ENCODE data around the gene CLEC3B.

CLEC3B gene

GRCh38 chr3:44989636-44990373 is 36.3 kb upstream of the CLEC3B start:
- H3K9ac ChIP-seq (ENCODE audit: low read depth in 1 of 2, low read length in 2 of 2) = no peak overlapping the region
- H3K27ac ChIP-seq (ENCODE audit: low read depth, low read length) = no peak overlapping the region
- H3K4me3 ChIP-seq (ENCODE audit: low read depth in 1 of 2, low read length in 2 of 2) = no peak overlapping the region
- H3K36me3 ChIP-seq (ENCODE audit: control insufficient read depth in 1 of 2, insufficient read depth in 2 of 2, low read length in 2 of 2) = peaks cover 8 to 11% of the 10 kb centered on the region in 2 donors
- H3K4me1 ChIP-seq (ENCODE audit: control insufficient read depth in 1 of 2, insufficient read depth in 2 of 2, low read length in 2 of 2) = peaks cover 7 to 13% of the 10 kb centered on the region in 2 donors
- H3K9me3 ChIP-seq (ENCODE audit: control insufficient read depth in 1 of 2, low read length in 2 of 2) = no peaks in the 10 kb centered on the region
- H3K27me3 ChIP-seq (ENCODE audit: control insufficient read depth in 1 of 2, insufficient read depth in 2 of 2, low read length in 2 of 2) = no peaks in the 10 kb centered on the region

- H3K4me1 ChIP-seq (ENCODE audit: control insufficient read depth in 1 of 2, insufficient read depth in 2 of 2, low read length in 2 of 2) = peaks cover 21 to 26% of the 10 kb centered on the region in 2 donors
Measured at GRCh38 chr3:44991326-44991725, 34.8 kb upstream of the CLEC3B start.

GRCh38 chr3:44992555-44993470 is 33.3 kb upstream of the CLEC3B start:
- Histone ChIP-seq H3K36me3 (ENCODE audit: control insufficient read depth in 1 of 2, insufficient read depth in 2 of 2, low read length in 2 of 2) (peaks cover 13 to 22% of the 10 kb centered on the region in 2 donors), H3K27me3 (ENCODE audit: control insufficient read depth in 1 of 2, insufficient read depth in 2 of 2, low read length in 2 of 2) (no peaks in the 10 kb centered on the region), H3K4me3 (ENCODE audit: low read depth in 1 of 2, low read length in 2 of 2) (no peak overlapping the region), H3K27ac (ENCODE audit: low read depth, low read length) (no peak overlapping the region), H3K9me3 (ENCODE audit: control insufficient read depth in 1 of 2, low read length in 2 of 2) (no peaks in the 10 kb centered on the region), H3K4me1 (ENCODE audit: control insufficient read depth in 1 of 2, insufficient read depth in 2 of 2, low read length in 2 of 2) (peaks cover 22 to 33% of the 10 kb centered on the region in 2 donors), H3K9ac (ENCODE audit: low read depth in 1 of 2, low read length in 2 of 2) (no peak overlapping the region)

More at GRCh38 chr3:44991326-44991725, 34.8 kb upstream of the CLEC3B start:
- no peak overlapping the region for H3K4me3 ChIP-seq (ENCODE audit: low read depth in 1 of 2, low read length in 2 of 2)
- no peak overlapping the region for H3K27ac ChIP-seq (ENCODE audit: low read depth, low read length)
- no peaks in the 10 kb centered on the region for H3K27me3 ChIP-seq (ENCODE audit: control insufficient read depth in 1 of 2, insufficient read depth in 2 of 2, low read length in 2 of 2)
- H3K36me3 ChIP-seq (ENCODE audit: control insufficient read depth in 1 of 2, insufficient read depth in 2 of 2, low read length in 2 of 2) = peaks cover 8 to 11% of the 10 kb centered on the region in 2 donors
- no peaks in the 10 kb centered on the region for H3K9me3 ChIP-seq (ENCODE audit: control insufficient read depth in 1 of 2, low read length in 2 of 2)
- no peak overlapping the region for H3K9ac ChIP-seq (ENCODE audit: low read depth in 1 of 2, low read length in 2 of 2)

- H3K27me3 ChIP-seq (ENCODE audit: control insufficient read depth in 1 of 2, insufficient read depth in 2 of 2, low read length in 2 of 2) = no peaks in the 10 kb centered on the region
- H3K4me1 ChIP-seq (ENCODE audit: control insufficient read depth in 1 of 2, insufficient read depth in 2 of 2, low read length in 2 of 2) = peaks cover 22 to 33% of the 10 kb centered on the region in 2 donors
- no peak overlapping the region for H3K4me3 ChIP-seq (ENCODE audit: low read depth in 1 of 2, low read length in 2 of 2)
- H3K9me3 ChIP-seq (ENCODE audit: control insufficient read depth in 1 of 2, low read length in 2 of 2) = no peaks in the 10 kb centered on the region
- H3K9ac ChIP-seq (ENCODE audit: low read depth in 1 of 2, low read length in 2 of 2) = no peak overlapping the region
- H3K27ac ChIP-seq (ENCODE audit: low read depth, low read length) = no peak overlapping the region
- peaks cover 13 to 29% of the 10 kb centered on the region in 2 donors for H3K36me3 ChIP-seq (ENCODE audit: control insufficient read depth in 1 of 2, insufficient read depth in 2 of 2, low read length in 2 of 2)
Measured at GRCh38 chr3:44993471-44994205, 32.5 kb upstream of the CLEC3B start.

GRCh38 chr3:44995142-44995770 is 30.8 kb upstream of the CLEC3B start:
- H3K4me1 ChIP-seq (ENCODE audit: control insufficient read depth in 1 of 2, insufficient read depth in 2 of 2, low read length in 2 of 2) = peaks cover 22 to 33% of the 10 kb centered on the region in 2 donors
- H3K36me3 ChIP-seq (ENCODE audit: control insufficient read depth in 1 of 2, insufficient read depth in 2 of 2, low read length in 2 of 2) = peaks cover 21 to 40% of the 10 kb centered on the region in 2 donors
- H3K27ac ChIP-seq (ENCODE audit: low read depth, low read length) = no peak overlapping the region
- no peaks in the 10 kb centered on the region for H3K27me3 ChIP-seq (ENCODE audit: control insufficient read depth in 1 of 2, insufficient read depth in 2 of 2, low read length in 2 of 2)
- H3K4me3 ChIP-seq (ENCODE audit: low read depth in 1 of 2, low read length in 2 of 2) = no peak overlapping the region
- no peak overlapping the region for H3K9ac ChIP-seq (ENCODE audit: low read depth in 1 of 2, low read length in 2 of 2)
- no peaks in the 10 kb centered on the region for H3K9me3 ChIP-seq (ENCODE audit: control insufficient read depth in 1 of 2, low read length in 2 of 2)

GRCh38 chr3:44996556-44996969 is 29.5 kb upstream of the CLEC3B start:
- H3K27me3 ChIP-seq (ENCODE audit: control insufficient read depth in 1 of 2, insufficient read depth in 2 of 2, low read length in 2 of 2) = no peaks in the 10 kb centered on the region
- H3K36me3 ChIP-seq (ENCODE audit: control insufficient read depth in 1 of 2, insufficient read depth in 2 of 2, low read length in 2 of 2) = peaks cover 15 to 44% of the 10 kb centered on the region in 2 donors
- H3K27ac ChIP-seq (ENCODE audit: low read depth, low read length) = no peak overlapping the region
- no peaks in the 10 kb centered on the region for H3K9me3 ChIP-seq (ENCODE audit: control insufficient read depth in 1 of 2, low read length in 2 of 2)
- no peak overlapping the region for H3K4me3 ChIP-seq (ENCODE audit: low read depth in 1 of 2, low read length in 2 of 2)
- no peak overlapping the region for H3K9ac ChIP-seq (ENCODE audit: low read depth in 1 of 2, low read length in 2 of 2)
- peaks cover 22 to 33% of the 10 kb centered on the region in 2 donors for H3K4me1 ChIP-seq (ENCODE audit: control insufficient read depth in 1 of 2, insufficient read depth in 2 of 2, low read length in 2 of 2)

GRCh38 chr3:44999782-45000181 is 26.3 kb upstream of the CLEC3B start:
- H3K27ac ChIP-seq (ENCODE audit: low read depth, low read length) = no peak overlapping the region
- H3K4me3 ChIP-seq (ENCODE audit: low read depth in 1 of 2, low read length in 2 of 2) = no peak overlapping the region
- peaks cover 22 to 64% of the 10 kb centered on the region in 2 donors for H3K36me3 ChIP-seq (ENCODE audit: control insufficient read depth in 1 of 2, insufficient read depth in 2 of 2, low read length in 2 of 2)
- H3K4me1 ChIP-seq (ENCODE audit: control insufficient read depth in 1 of 2, insufficient read depth in 2 of 2, low read length in 2 of 2) = peaks cover 15 to 20% of the 10 kb centered on the region in 2 donors
- H3K9me3 ChIP-seq (ENCODE audit: control insufficient read depth in 1 of 2, low read length in 2 of 2) = no peaks in the 10 kb centered on the region
- H3K9ac ChIP-seq (ENCODE audit: low read depth in 1 of 2, low read length in 2 of 2) = no peak overlapping the region
- no peaks in the 10 kb centered on the region for H3K27me3 ChIP-seq (ENCODE audit: control insufficient read depth in 1 of 2, insufficient read depth in 2 of 2, low read length in 2 of 2)

GRCh38 chr3:45000823-45001222 is 25.3 kb upstream of the CLEC3B start:
- H3K27me3 ChIP-seq (ENCODE audit: control insufficient read depth in 1 of 2, insufficient read depth in 2 of 2, low read length in 2 of 2) = no peaks in the 10 kb centered on the region
- no peak overlapping the region for H3K9ac ChIP-seq (ENCODE audit: low read depth in 1 of 2, low read length in 2 of 2)
- H3K4me1 ChIP-seq (ENCODE audit: control insufficient read depth in 1 of 2, insufficient read depth in 2 of 2, low read length in 2 of 2) = peaks cover 6 to 12% of the 10 kb centered on the region in 2 donors
- H3K4me3 ChIP-seq (ENCODE audit: low read depth in 1 of 2, low read length in 2 of 2) = no peak overlapping the region
- no peaks in the 10 kb centered on the region for H3K9me3 ChIP-seq (ENCODE audit: control insufficient read depth in 1 of 2, low read length in 2 of 2)
- peaks cover 22 to 67% of the 10 kb centered on the region in 2 donors for H3K36me3 ChIP-seq (ENCODE audit: control insufficient read depth in 1 of 2, insufficient read depth in 2 of 2, low read length in 2 of 2)
- no peak overlapping the region for H3K27ac ChIP-seq (ENCODE audit: low read depth, low read length)

- no peaks in the 10 kb centered on the region for H3K27me3 ChIP-seq (ENCODE audit: control insufficient read depth in 1 of 2, insufficient read depth in 2 of 2, low read length in 2 of 2)
- peaks cover 22 to 66% of the 10 kb centered on the region in 2 donors for H3K36me3 ChIP-seq (ENCODE audit: control insufficient read depth in 1 of 2, insufficient read depth in 2 of 2, low read length in 2 of 2)
- H3K9ac ChIP-seq (ENCODE audit: low read depth in 1 of 2, low read length in 2 of 2) = no peak overlapping the region
- no peak overlapping the region for H3K27ac ChIP-seq (ENCODE audit: low read depth, low read length)
- H3K4me1 ChIP-seq (ENCODE audit: control insufficient read depth in 1 of 2, insufficient read depth in 2 of 2, low read length in 2 of 2) = peaks cover 0 to 3% of the 10 kb centered on the region in 2 donors
- no peaks in the 10 kb centered on the region for H3K9me3 ChIP-seq (ENCODE audit: control insufficient read depth in 1 of 2, low read length in 2 of 2)
- no peak overlapping the region for H3K4me3 ChIP-seq (ENCODE audit: low read depth in 1 of 2, low read length in 2 of 2)
Measured at GRCh38 chr3:45001738-45002137, 24.4 kb upstream of the CLEC3B start.

Data from duodenal mucosa (tissue), 2 donors.